Body of pancreas (tissue), 4 donors: ENCODE measurements around the gene CERS3. TPM values are rescaled to one million over a fixed set of nuclear protein-coding genes. Genes with fewer than 3 reads are reported as not detected.

Source experiments
- ATAC-seq: fragments of 150-250 bp; one replicate; pipeline ENCODE4 v1.9.1; 2016
- DNase-seq, 4 donors: peaks; one replicate each; pipeline ENCODE4 v3.0.0-alpha.2; 2019
- H3K27ac ChIP-seq, 4 donors: fragments of 200-600 bp; sonication (generic); 1 replicate in 3 of 4; 2 replicates in 1 of 4; pipeline versions ENCODE4 v1.5.1 to v1.6.1; 2016 to 2019; ENCODE audit warnings: mild to moderate bottlenecking in 1 of 4, mixed read lengths in 1 of 4, moderate library complexity in 1 of 4
- H3K27me3 ChIP-seq, 2 donors: fragments of 200-600 bp; sonication (generic); one replicate each; pipeline ENCODE4 v1.6.0; 2016; ENCODE audit warnings: mild to moderate bottlenecking in 1 of 2
- H3K36me3 ChIP-seq, 2 donors: fragments of 200-600 bp; sonication (generic); replicated peaks in 1 of 2; 2 replicates each; pipeline ENCODE4 v1.5.1; 2016; ENCODE audit warnings: low read depth in 2 of 2; ENCODE audit not compliant: insufficient read depth in 1 of 2
- H3K4me1 ChIP-seq: fragments of 200-600 bp; sonication (generic); one replicate; pipeline ENCODE4 v1.6.0; 2016
- H3K4me3 ChIP-seq, 2 donors: fragments of 200-600 bp; sonication (generic); 1 replicate in 1 of 2; 2 replicates in 1 of 2; pipeline ENCODE4 v1.5.1; 2016 to 2019
- H3K9me3 ChIP-seq, 3 donors: fragments of 200-600 bp; sonication (generic); 1 replicate in 2 of 3; 2 replicates in 1 of 3; pipeline ENCODE4 v1.5.1; 2016
- CTCF ChIP-seq, 7 experiments: fragments of 450-650 bp in 4 of 7; fragments of 200-600 bp in 3 of 7; sonication (generic) in 3 of 7; IDR thresholded peaks; one replicate each; pipeline ENCODE4 v1.5.1; 2016 to 2019; ENCODE audit warnings: antibody characterized with exemption in 7 of 7
- POLR2A ChIP-seq, 3 donors: fragments of 450-650 bp; IDR thresholded peaks; one replicate each; pipeline ENCODE4 v1.6.1; 2016; ENCODE audit warnings: antibody characterized with exemption in 3 of 3, mild to moderate bottlenecking in 2 of 3
- WGBS, 2 donors: methylation state at CpG; one replicate each; pipeline ENCODE4 v1.1.5; 2017; 5-methylcytosine and 5-hydroxymethylcytosine counted together
- intact Hi-C: fragments of 100-400 bp; cut with DNase I; formaldehyde crosslinking; loops from one replicate; pipeline ENCODE4 v1.15.1; 2023
- total RNA-seq, 2 donors: library from RNA; depleted of rRNA; stranded (reverse); fragments of >200 nt; gene quantifications; one replicate each; pipeline ENCODE4 v1.1.0, GENCODE V29; 2016

Gene CERS3
- total RNA-seq, 2 donors from 2014 or later, result 0.33 TPM; not detected in 1

GRCh38 chr15:100384108-100384410, 144.7 kb downstream of the CERS3 start:
- ATAC-seq, result no peak
- H3K27me3 ChIP-seq, result no peaks in the 10 kb centered on the region
- no peak overlapping the region for H3K4me3 ChIP-seq

DNA sequence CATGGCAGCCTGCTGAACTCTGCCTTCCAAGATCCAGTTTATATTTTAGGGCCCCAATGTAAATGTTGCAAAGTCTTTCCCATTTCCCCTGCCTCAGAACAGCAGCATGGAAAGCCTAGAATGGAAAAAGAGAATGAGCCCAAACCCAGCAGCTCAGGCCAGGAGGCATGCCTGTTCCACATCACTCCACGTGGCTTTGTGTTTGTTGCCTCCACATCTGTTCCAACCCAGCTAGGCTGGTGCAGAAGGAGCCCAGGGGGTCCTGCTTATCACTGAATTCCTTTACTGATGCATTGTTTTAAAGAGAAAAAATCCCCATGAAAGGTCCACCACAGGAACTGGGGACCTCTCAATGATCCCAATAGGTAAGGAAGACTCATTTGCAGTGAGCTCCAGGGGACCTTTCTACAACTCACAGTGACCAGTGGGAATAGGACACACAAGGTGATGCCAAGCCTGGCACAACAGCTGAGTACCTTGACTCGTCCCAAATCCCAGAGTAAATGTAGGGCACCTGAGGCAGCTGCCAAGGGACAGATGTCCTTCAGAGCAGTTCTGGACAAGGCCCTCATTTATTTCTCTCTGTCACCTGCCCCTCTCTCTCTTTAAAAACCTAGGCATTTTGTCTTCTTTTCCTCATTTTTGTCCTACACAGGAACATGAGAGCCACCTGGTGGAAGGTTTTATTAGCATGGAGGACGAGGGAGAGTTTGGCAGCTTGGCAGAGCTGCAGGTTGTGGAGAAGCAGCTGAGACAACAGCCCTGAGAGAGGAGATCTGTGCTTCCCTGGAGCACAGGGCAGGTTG, 145.2 kb downstream of the CERS3 start:
- no peaks in the 10 kb centered on the region for H3K27me3 ChIP-seq
- TF ChIP-seq POLR2A (IDR thresholded peaks at IDR 0.05), result no peak
- peak; percentile 29 to 80 (median 77) for TF ChIP-seq CTCF (IDR thresholded peaks at IDR 0.05)
- H3K27ac ChIP-seq, result no peak overlapping the region
- ATAC-seq (peak; percentile 81), DNase-seq (peak; percentile 65 to 76 (median 70))
- no peak overlapping the region for H3K4me3 ChIP-seq
- peaks cover 5% of the 10 kb centered on the region for H3K4me1 ChIP-seq
- WGBS, 2 donors, result 2 to 4% methylated on average over 3 of the region's 3 CpGs
- intact Hi-C loops, result no loop called here
- peaks cover 0 to 17% (median 0%) of the 10 kb centered on the region in 3 donors for H3K9me3 ChIP-seq
- H3K36me3 ChIP-seq, result no peaks in the 10 kb centered on the region

More at GRCh38 chr15:100384108-100384410, 144.7 kb downstream of the CERS3 start:
- H3K36me3 ChIP-seq, result no peaks in the 10 kb centered on the region
- peaks cover 0 to 17% (median 0%) of the 10 kb centered on the region in 3 donors for H3K9me3 ChIP-seq
- no peak for DNase-seq
- TF ChIP-seq POLR2A (IDR thresholded peaks at IDR 0.05) (no peak), CTCF (IDR thresholded peaks at IDR 0.05) (no peak)
- H3K27ac ChIP-seq, result no peak overlapping the region
- peaks cover 5% of the 10 kb centered on the region for H3K4me1 ChIP-seq
- intact Hi-C loops, result no loop called here
- WGBS, 2 donors, result 37 to 56% methylated on average over 5 to 10 of the region's 10 CpGs

DNA sequence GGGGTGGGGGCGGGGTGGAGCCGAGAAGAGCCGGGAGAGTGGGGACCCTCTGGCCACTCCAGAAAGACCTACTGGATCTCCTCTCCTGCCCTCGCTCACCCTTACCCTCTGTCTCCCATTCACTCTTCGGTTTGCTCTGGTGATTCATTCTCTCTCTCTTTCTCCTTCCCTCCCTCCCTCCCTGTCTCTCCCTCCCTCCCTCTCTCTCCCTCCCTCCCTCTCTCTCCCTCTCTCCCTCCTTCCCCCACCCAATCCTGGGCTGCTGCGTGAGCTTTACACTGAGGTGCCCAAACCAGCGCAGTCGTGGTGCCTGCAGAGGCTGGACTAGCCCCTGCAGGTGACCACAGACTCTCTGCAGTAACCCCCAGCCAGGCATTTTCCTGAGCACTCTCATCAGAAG, 154.8 kb downstream of the CERS3 start:
- TF ChIP-seq CTCF (IDR thresholded peaks at IDR 0.05) (no peak), POLR2A (IDR thresholded peaks at IDR 0.05) (no peak)
- Histone ChIP-seq H3K4me3 (no peak overlapping the region), H3K27me3 (peaks cover 0 to 5% of the 10 kb centered on the region in 2 donors), H3K9me3 (no peaks in the 10 kb centered on the region), H3K36me3 (no peaks in the 10 kb centered on the region), H3K4me1 (no peaks in the 10 kb centered on the region), H3K27ac (no peak overlapping the region)
- no peak for DNase-seq
- 25 to 29% methylated on average over 5 to 6 of the region's 8 CpGs for WGBS, 2 donors
- no peak for ATAC-seq
- intact Hi-C loops, result no loop called here

DNA sequence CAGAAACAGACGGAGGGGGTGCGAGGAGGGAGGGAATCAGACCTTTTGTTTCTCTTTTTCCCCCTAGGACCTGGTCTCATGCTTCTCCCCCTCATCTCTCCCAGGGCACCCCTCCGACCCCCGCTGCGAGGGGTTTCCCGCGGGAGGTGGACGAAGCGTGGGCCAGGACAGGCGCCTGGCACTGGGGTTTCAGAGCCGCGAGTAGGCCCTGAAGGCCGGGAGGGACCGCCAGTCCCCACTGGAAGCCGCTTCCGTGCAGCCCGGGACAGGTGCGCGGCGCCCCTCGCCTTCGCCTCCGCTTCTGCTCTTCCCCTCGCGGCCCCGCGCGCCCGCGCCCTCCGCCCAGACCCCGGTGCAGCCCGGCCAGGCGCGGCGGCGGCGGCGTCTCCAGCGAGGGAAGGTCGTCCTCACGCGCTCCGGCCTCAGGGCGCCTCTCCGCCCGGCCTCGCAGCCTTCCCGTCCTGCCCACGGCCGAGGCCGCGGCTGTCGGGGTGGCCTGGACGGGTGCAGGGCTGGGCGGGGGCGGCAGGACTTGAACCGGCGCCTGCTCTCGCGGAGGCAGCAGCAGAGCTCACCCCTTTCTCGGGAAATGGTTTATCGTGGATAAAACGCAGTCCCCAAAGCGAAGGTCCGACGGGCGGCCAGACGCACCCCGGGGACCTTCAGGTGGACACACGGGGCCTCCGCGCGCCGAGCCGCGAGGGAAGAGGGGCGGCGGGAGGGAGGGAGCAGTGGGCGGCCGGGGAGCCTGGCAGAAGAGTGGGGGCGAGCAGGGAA, 155.4 kb downstream of the CERS3 start:
- H3K4me1 ChIP-seq, result no peaks in the 10 kb centered on the region
- TF ChIP-seq CTCF (IDR thresholded peaks at IDR 0.05), result no peak
- peak in 2 of 3 donors; percentile 16 to 31 for TF ChIP-seq POLR2A (IDR thresholded peaks at IDR 0.05)
- DNase-seq (no peak), ATAC-seq (peak; percentile 55)
- no peaks in the 10 kb centered on the region for H3K36me3 ChIP-seq
- peaks cover 0 to 5% of the 10 kb centered on the region in 2 donors for H3K27me3 ChIP-seq
- H3K9me3 ChIP-seq, result no peaks in the 10 kb centered on the region
- no peak overlapping the region for H3K4me3 ChIP-seq
- 4 to 7% methylated on average over 9 to 37 of the region's 82 CpGs for WGBS, 2 donors
- intact Hi-C loops, result no loop called here
- peak overlapping the region; percentile 15 to 67 (median 46) for H3K27ac ChIP-seq
